Liver (tissue), 3 donors: Measurements from ENCODE around the gene C14orf119.

Source experiments
- ATF3 ChIP-seq: IDR thresholded peaks from 2 replicates; pipeline ENCODE4 v1.6.1; 2016; ENCODE audit warnings: antibody characterized with exemption
- FOXA1 ChIP-seq: IDR thresholded peaks from 2 replicates; pipeline ENCODE4 v1.6.1; 2016; ENCODE audit warnings: antibody characterized with exemption
- GABPA ChIP-seq, 2 donors: IDR thresholded peaks in 1 of 2; conservative IDR thresholded peaks in 1 of 2; 2 replicates each; pipeline ENCODE4 v1.6.1; 2016; ENCODE audit warnings: antibody characterized with exemption in 2 of 2, mild to moderate bottlenecking in 1 of 2, moderate library complexity in 1 of 2
- MAX ChIP-seq: IDR thresholded peaks from 2 replicates; pipeline ENCODE4 v1.6.1; 2016; ENCODE audit warnings: antibody characterized with exemption
- RAD21 ChIP-seq, 2 donors: IDR thresholded peaks; 2 replicates each; pipeline ENCODE4 v1.6.1; 2016; ENCODE audit warnings: antibody characterized with exemption in 2 of 2, mild to moderate bottlenecking in 2 of 2
- RXRA ChIP-seq, 2 donors: IDR thresholded peaks; 2 replicates each; pipeline ENCODE4 v1.6.1; 2017 to 2018; ENCODE audit warnings: antibody characterized with exemption in 2 of 2, mild to moderate bottlenecking in 1 of 2
- SP1 ChIP-seq: IDR thresholded peaks from 2 replicates; pipeline ENCODE4 v1.6.1; 2018; ENCODE audit warnings: antibody characterized with exemption, mild to moderate bottlenecking
- TAF1 ChIP-seq: conservative IDR thresholded peaks from 2 replicates; pipeline ENCODE4 v1.6.1; 2016; ENCODE audit warnings: antibody characterized with exemption, mild to moderate bottlenecking
- YY1 ChIP-seq: IDR thresholded peaks from 2 replicates; pipeline ENCODE4 v1.6.1; 2016; ENCODE audit warnings: antibody characterized with exemption, mild to moderate bottlenecking
- TF ChIP-seq, protein P1 (sequence below): fragments of 150-350 bp; IDR thresholded peaks from 2 replicates; pipeline ENCODE4 v1.5.1; 2017; ENCODE audit warnings: improper control_type of control experiment, low read depth, low read length; ENCODE audit not compliant: missing input control
- TF ChIP-seq, protein P2 (sequence below): IDR thresholded peaks from 2 replicates; pipeline ENCODE4 v1.6.1; 2016; ENCODE audit warnings: antibody characterized with exemption, mild to moderate bottlenecking
- donor health status: healthy.
- donor health status: healthy.

DNA sequence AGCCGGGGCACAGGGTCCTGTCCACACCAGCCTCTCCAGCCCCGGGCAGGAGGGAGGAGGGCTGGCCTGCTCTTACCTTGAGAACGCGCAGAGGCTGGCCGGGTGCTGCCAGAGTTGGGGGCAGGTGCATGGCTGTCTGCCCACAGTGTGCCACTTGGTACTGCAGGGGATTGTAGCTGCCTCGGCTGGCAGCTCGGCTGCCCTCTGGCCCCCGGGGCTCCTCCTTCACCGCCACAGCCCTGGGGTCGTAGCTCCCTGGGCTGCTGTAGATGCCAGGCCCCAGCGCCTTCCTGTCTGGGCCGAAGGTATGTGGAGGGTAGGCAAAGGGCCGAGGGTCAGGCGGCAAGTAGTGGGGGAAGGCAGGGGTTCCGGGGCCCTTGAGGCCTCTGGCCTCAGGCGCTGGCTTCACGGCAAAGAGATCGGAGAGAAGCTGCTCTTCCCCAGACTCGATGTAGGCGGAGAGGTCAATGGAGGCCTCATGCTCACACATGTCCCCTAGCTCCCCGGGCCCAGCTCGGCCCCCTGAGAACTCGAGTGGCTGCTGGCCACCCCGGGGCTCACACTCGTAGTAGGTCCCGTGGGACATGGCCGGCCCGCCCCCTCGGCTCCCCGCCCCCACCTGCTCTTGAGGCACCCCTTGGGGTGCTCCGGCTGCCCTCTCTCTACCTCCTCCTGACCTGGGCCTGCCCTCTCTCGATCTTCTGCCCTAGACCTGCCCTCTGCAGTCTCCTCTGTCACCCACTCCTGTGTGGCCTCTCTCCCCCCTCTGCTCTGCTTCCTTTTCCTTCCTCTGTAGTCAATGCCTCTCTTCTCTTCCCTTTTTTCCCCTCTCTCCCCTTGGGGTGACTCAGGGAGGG is 23.4 kb downstream of the C14orf119 start, which contains the start of gene CEBPE:
- TF ChIP-seq, protein P1, sequence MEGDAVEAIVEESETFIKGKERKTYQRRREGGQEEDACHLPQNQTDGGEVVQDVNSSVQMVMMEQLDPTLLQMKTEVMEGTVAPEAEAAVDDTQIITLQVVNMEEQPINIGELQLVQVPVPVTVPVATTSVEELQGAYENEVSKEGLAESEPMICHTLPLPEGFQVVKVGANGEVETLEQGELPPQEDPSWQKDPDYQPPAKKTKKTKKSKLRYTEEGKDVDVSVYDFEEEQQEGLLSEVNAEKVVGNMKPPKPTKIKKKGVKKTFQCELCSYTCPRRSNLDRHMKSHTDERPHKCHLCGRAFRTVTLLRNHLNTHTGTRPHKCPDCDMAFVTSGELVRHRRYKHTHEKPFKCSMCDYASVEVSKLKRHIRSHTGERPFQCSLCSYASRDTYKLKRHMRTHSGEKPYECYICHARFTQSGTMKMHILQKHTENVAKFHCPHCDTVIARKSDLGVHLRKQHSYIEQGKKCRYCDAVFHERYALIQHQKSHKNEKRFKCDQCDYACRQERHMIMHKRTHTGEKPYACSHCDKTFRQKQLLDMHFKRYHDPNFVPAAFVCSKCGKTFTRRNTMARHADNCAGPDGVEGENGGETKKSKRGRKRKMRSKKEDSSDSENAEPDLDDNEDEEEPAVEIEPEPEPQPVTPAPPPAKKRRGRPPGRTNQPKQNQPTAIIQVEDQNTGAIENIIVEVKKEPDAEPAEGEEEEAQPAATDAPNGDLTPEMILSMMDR = no peak
- TF ChIP-seq, protein P2, sequence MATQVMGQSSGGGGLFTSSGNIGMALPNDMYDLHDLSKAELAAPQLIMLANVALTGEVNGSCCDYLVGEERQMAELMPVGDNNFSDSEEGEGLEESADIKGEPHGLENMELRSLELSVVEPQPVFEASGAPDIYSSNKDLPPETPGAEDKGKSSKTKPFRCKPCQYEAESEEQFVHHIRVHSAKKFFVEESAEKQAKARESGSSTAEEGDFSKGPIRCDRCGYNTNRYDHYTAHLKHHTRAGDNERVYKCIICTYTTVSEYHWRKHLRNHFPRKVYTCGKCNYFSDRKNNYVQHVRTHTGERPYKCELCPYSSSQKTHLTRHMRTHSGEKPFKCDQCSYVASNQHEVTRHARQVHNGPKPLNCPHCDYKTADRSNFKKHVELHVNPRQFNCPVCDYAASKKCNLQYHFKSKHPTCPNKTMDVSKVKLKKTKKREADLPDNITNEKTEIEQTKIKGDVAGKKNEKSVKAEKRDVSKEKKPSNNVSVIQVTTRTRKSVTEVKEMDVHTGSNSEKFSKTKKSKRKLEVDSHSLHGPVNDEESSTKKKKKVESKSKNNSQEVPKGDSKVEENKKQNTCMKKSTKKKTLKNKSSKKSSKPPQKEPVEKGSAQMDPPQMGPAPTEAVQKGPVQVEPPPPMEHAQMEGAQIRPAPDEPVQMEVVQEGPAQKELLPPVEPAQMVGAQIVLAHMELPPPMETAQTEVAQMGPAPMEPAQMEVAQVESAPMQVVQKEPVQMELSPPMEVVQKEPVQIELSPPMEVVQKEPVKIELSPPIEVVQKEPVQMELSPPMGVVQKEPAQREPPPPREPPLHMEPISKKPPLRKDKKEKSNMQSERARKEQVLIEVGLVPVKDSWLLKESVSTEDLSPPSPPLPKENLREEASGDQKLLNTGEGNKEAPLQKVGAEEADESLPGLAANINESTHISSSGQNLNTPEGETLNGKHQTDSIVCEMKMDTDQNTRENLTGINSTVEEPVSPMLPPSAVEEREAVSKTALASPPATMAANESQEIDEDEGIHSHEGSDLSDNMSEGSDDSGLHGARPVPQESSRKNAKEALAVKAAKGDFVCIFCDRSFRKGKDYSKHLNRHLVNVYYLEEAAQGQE = no peak
- no peak for TF ChIP-seq GABPA (IDR thresholded peaks at IDR 0.05 in 1 of 2, conservative IDR thresholded peaks at IDR 0.05 in 1 of 2)
- no peak for TF ChIP-seq YY1
- TF ChIP-seq MAX = no peak
- no peak for TF ChIP-seq RAD21 (IDR thresholded peaks at IDR 0.05)
- no peak for TF ChIP-seq RXRA (IDR thresholded peaks at IDR 0.05)
- no peak for TF ChIP-seq SP1
- no peak for TF ChIP-seq TAF1
- TF ChIP-seq ATF3 = no peak
- no peak for TF ChIP-seq FOXA1
